Keratinocyte (primary cell): Measurements from ENCODE around the gene CCDC186. TPM values are rescaled to one million over a fixed set of nuclear protein-coding genes. Genes with fewer than 3 reads are reported as not detected.

Source experiments
- DNase-seq: peaks from one replicate; pipeline ENCODE4 v3.0.0-alpha.2; 2011; ENCODE audit warnings: low read depth, missing footprints, low spot score
- FAIRE-seq: peaks from 2 replicates; lab custom pipeline; 2011; peaks lifted over from hg19 to GRCh38; lab: Jason Lieb, UNC
- H2AFZ ChIP-seq: 2 replicates; pipeline ENCODE4 v1.6.0; 2012; ENCODE audit warnings: low read length, control low read depth, inconsistent platforms; ENCODE audit not compliant: control insufficient read depth
- H3K27ac ChIP-seq: 2 replicates; pipeline ENCODE4 v1.5.1; 2011; ENCODE audit warnings: low read length; ENCODE audit not compliant: control insufficient read depth, insufficient read depth
- H3K27me3 ChIP-seq: 3 replicates; pipeline ENCODE4 v1.6.0; 2011; ENCODE audit warnings: low read length; ENCODE audit not compliant: control insufficient read depth, insufficient read depth; ENCODE audit errors: extremely low read depth
- H3K36me3 ChIP-seq, 2 experiments: 2 replicates in 1 of 2; 3 replicates in 1 of 2; pipeline ENCODE4 v1.5.1; 2011; ENCODE audit warnings: low read length in 2 of 2, mild to moderate bottlenecking in 1 of 2; ENCODE audit not compliant: control insufficient read depth in 2 of 2, insufficient read depth in 2 of 2; ENCODE audit errors: extremely low read depth in 1 of 2
- H3K4me1 ChIP-seq: 3 replicates; pipeline ENCODE4 v1.5.1; 2011; ENCODE audit warnings: low read length; ENCODE audit not compliant: control insufficient read depth, insufficient read depth; ENCODE audit errors: extremely low read depth
- H3K4me2 ChIP-seq: 3 replicates; pipeline ENCODE4 v1.6.0; 2011; ENCODE audit warnings: low read depth, low read length; ENCODE audit not compliant: control insufficient read depth, insufficient read depth; ENCODE audit errors: extremely low read depth
- H3K4me3 ChIP-seq, 3 experiments: fragments of 200-600 bp in 1 of 3; sonication (generic) in 1 of 3; 2 replicates in 2 of 3; 3 replicates in 1 of 3; pipeline ENCODE4 v1.5.1; 2011 to 2016; ENCODE audit warnings: low read length in 3 of 3, mild to moderate bottlenecking in 3 of 3, control low read depth in 2 of 3, inconsistent platforms in 1 of 3, low read depth in 1 of 3, mixed read lengths in 1 of 3, mixed run types in 1 of 3, moderate library complexity in 1 of 3; ENCODE audit not compliant: control insufficient read depth in 2 of 3, insufficient read depth in 2 of 3; ENCODE audit errors: extremely low read depth in 1 of 3
- H3K79me2 ChIP-seq: 2 replicates; pipeline ENCODE4 v1.6.0; 2012; ENCODE audit warnings: low read length; ENCODE audit not compliant: control insufficient read depth, insufficient read depth
- H3K9ac ChIP-seq: 3 replicates; pipeline ENCODE4 v1.6.0; 2011; ENCODE audit warnings: low read length; ENCODE audit not compliant: control insufficient read depth, insufficient read depth; ENCODE audit errors: extremely low read depth
- H3K9me1 ChIP-seq: 3 replicates; pipeline ENCODE4 v1.6.0; 2011; ENCODE audit warnings: low read length; ENCODE audit not compliant: control insufficient read depth, insufficient read depth; ENCODE audit errors: extremely low read depth
- H3K9me3 ChIP-seq: 2 replicates; pipeline ENCODE4 v1.5.1; 2012; ENCODE audit warnings: low read depth, low read length; ENCODE audit not compliant: control insufficient read depth
- H4K20me1 ChIP-seq: 3 replicates; pipeline ENCODE4 v1.6.0; 2011; ENCODE audit warnings: low read length; ENCODE audit not compliant: control insufficient read depth, insufficient read depth; ENCODE audit errors: extremely low read depth
- CTCF ChIP-seq, 3 experiments: IDR thresholded peaks in 1 of 3; conservative IDR thresholded peaks in 1 of 3; optimal IDR thresholded peaks in 1 of 3; 2 replicates in 2 of 3; 3 replicates in 1 of 3; pipeline versions ENCODE3 to v1.5.1; 2011; ENCODE audit warnings: low read length in 3 of 3, mild to moderate bottlenecking in 3 of 3, moderate library complexity in 2 of 3, control low read depth in 1 of 3, inconsistent platforms in 1 of 3; ENCODE audit not compliant: insufficient read depth in 2 of 3; ENCODE audit errors: extremely low read depth in 1 of 3
- EZH2 ChIP-seq: IDR thresholded peaks from one replicate; pipeline ENCODE4 v1.6.1; 2012; ENCODE audit warnings: inconsistent platforms, mild to moderate bottlenecking, low read length, moderate library complexity
- dilution Hi-C: fragments of 300-500 bp; cut with MboI; formaldehyde crosslinking; loops from one replicate; pipeline ENCODE4 v1.7.0; 2020; ENCODE audit warnings: low sequenced_read_pairs; ENCODE audit not compliant: extremely low pct_ligation_motif_present
- polyA plus RNA-seq, 5 experiments: library from polyadenylated mRNA; depleted of rRNA in 3 of 5; stranded (reverse) in 3 of 5; stranded (forward) in 1 of 5; unstranded in 1 of 5; fragments of >200 nt; gene quantifications; 1 replicate in 1 of 5; 2 replicates in 3 of 5; 3 replicates in 1 of 5; pipeline versions ENCODE4 v1.2.1 to v1.2.3, GENCODE V29; 2011 to 2012; ENCODE audit warnings: missing spikeins in 2 of 5, low read depth in 1 of 5, low replicate concordance in 1 of 5

CCDC186 gene
- polyA plus RNA-seq, 1 donor (not counting 4 experiments of a cell fraction or from before 2014, with no cell fraction given), result 13.0 TPM

- no peak overlapping the region for H3K4me2 ChIP-seq
- no peak overlapping the region for H3K27ac ChIP-seq
- H3K27me3 ChIP-seq, result no peaks in the 10 kb centered on the region
- no peaks in the 10 kb centered on the region for H4K20me1 ChIP-seq
- peaks cover 0 to 2% of the 10 kb centered on the region in 2 experiments for H3K36me3 ChIP-seq
- no peak overlapping the region for H3K4me3 ChIP-seq
- H3K4me1 ChIP-seq, result no peaks in the 10 kb centered on the region
- H3K79me2 ChIP-seq, result no peaks in the 10 kb centered on the region
- H3K9me1 ChIP-seq, result no peaks in the 10 kb centered on the region
- TF ChIP-seq CTCF (optimal IDR thresholded peaks at IDR 0.05 in 1 of 3, IDR thresholded peaks at IDR 0.05 in 1 of 3, conservative IDR thresholded peaks at IDR 0.05 in 1 of 3; ENCODE audit: extremely low read depth in 1 of 3, insufficient read depth in 2 of 3, low read length in 3 of 3), result no peak
- no peak for TF ChIP-seq EZH2
- dilution Hi-C loops, result no loop called here
- DNase-seq (no peak), FAIRE-seq (no peak)
- no peaks in the 10 kb centered on the region for H3K9me3 ChIP-seq
- H3K9ac ChIP-seq, result no peak overlapping the region
- H2AFZ ChIP-seq, result no peak overlapping the region
Measured at GRCh38 chr10:114121031-114121430, 53.0 kb downstream of the CCDC186 start.

GRCh38 chr10:114118514-114118913 lies 55.5 kb downstream of the CCDC186 start:
- H3K36me3 ChIP-seq, result no peaks in the 10 kb centered on the region
- H3K27ac ChIP-seq, result no peak overlapping the region
- H3K79me2 ChIP-seq, result no peaks in the 10 kb centered on the region
- H3K4me2 ChIP-seq, result no peak overlapping the region
- no peaks in the 10 kb centered on the region for H3K27me3 ChIP-seq
- DNase-seq, result no peak
- dilution Hi-C loops, result no loop called here
- no peak overlapping the region for H3K9ac ChIP-seq
- no peaks in the 10 kb centered on the region for H4K20me1 ChIP-seq
- H3K9me3 ChIP-seq, result no peaks in the 10 kb centered on the region
- no peaks in the 10 kb centered on the region for H3K4me1 ChIP-seq
- no peaks in the 10 kb centered on the region for H3K9me1 ChIP-seq
- H3K4me3 ChIP-seq, result no peak overlapping the region
- no peak overlapping the region for H2AFZ ChIP-seq
- no peak for FAIRE-seq
- TF ChIP-seq EZH2 (no peak), CTCF (optimal IDR thresholded peaks at IDR 0.05 in 1 of 3, IDR thresholded peaks at IDR 0.05 in 1 of 3, conservative IDR thresholded peaks at IDR 0.05 in 1 of 3; ENCODE audit: extremely low read depth in 1 of 3, insufficient read depth in 2 of 3, low read length in 3 of 3) (no peak)
